HCT116 (cell line): Measurements from ENCODE around the gene RGPD3. TPM values are rescaled to one million over a fixed set of nuclear protein-coding genes. Genes with fewer than 3 reads are reported as not detected.

ENCODE experiments used
- ATAC-seq: fragments of 200-7000 bp; cut with Tn5 transposase; 2 replicates; pipeline ENCODE4 v1.9.1; 2020; ENCODE audit warnings: mild to moderate bottlenecking, moderate library complexity
- BruUV-seq: library from RNA; stranded (reverse); fragments of 400-500 nt; replicated peaks from 2 replicates; lab custom pipeline; 2021; lab: Mats Ljungman, UMichigan
- CTCF ChIA-PET: fragments of 300-600 bp; sonication (Branson Sonifier 250); formaldehyde crosslinking; loops from one replicate; lab custom pipeline; 2021; ENCODE audit warnings: antibody characterized with exemption; lab: Charles Lee
- POLR2A ChIA-PET: fragments of 300-600, 350-600 bp; sonication (Branson Sonifier 250); formaldehyde crosslinking; loops from one replicate; lab custom pipeline; 2021; ENCODE audit warnings: antibody characterized with exemption; lab: Charles Lee
- RAD21 ChIA-PET, 2 experiments: fragments of 300-600 bp; sonication (Branson Sonifier 250); formaldehyde crosslinking; loops; one replicate each; lab custom pipeline; 2023; ENCODE audit warnings: low total read pairs in 2 of 2; ENCODE audit not compliant: uncharacterized antibody in 2 of 2, unreplicated experiment in 2 of 2, low non-redundant PET in 1 of 2; lab: Charles Lee
- DNase-seq: peaks from one replicate; pipeline ENCODE4 v3.0.0-alpha.2; 2010; ENCODE audit warnings: low read depth, low spot score
- H2AFZ ChIP-seq: fragments of 200-600 bp; shearing (Covaris generic), sonication (generic); 2 replicates; pipeline ENCODE4 v1.6.1; 2017; ENCODE audit warnings: low read depth, mixed run types, mixed read lengths, antibody characterized with exemption, low read length; ENCODE audit not compliant: poor library complexity, severe bottlenecking
- H3K27ac ChIP-seq: 2 replicates; pipeline ENCODE4 v1.5.1; 2012; ENCODE audit warnings: low read depth, low read length
- H3K27me3 ChIP-seq: fragments of 200-600 bp; sonication (generic); 2 replicates; pipeline ENCODE4 v1.6.1; 2016; ENCODE audit warnings: mixed run types, low read length, mixed read lengths; ENCODE audit not compliant: insufficient read depth
- H3K36me3 ChIP-seq, 2 experiments: fragments of 200-500 bp in 1 of 2; fragments of 200-600 bp in 1 of 2; sonication (Bioruptor generic) in 1 of 2; sonication (generic) in 1 of 2; 2 replicates each; pipeline versions ENCODE4 v1.5.1 to v1.6.1; 2014 to 2016; ENCODE audit warnings: low read length in 2 of 2, inconsistent platforms in 1 of 2, mixed read lengths in 1 of 2, mixed run types in 1 of 2; ENCODE audit not compliant: insufficient read depth in 2 of 2, control insufficient read depth in 1 of 2
- H3K4me1 ChIP-seq, 2 experiments: fragments of 200-600 bp in 1 of 2; sonication (generic) in 1 of 2; 2 replicates each; pipeline versions ENCODE4 v1.5.1 to v1.6.1; 2012 to 2017; ENCODE audit warnings: low read length in 2 of 2, inconsistent platforms in 1 of 2, mild to moderate bottlenecking in 1 of 2, mixed read lengths in 1 of 2, mixed run types in 1 of 2, moderate library complexity in 1 of 2; ENCODE audit not compliant: insufficient read depth in 2 of 2, control insufficient read depth in 1 of 2
- H3K4me2 ChIP-seq: fragments of 200-600 bp; sonication (generic); 2 replicates; pipeline ENCODE4 v1.6.1; 2017; ENCODE audit warnings: mixed run types, low read length, mixed read lengths
- H3K4me3 ChIP-seq, 2 experiments: fragments of 200-600 bp in 1 of 2; sonication (generic) in 1 of 2; replicated peaks in 1 of 2; 2 replicates each; pipeline ENCODE4 v1.5.1; 2011 to 2016; ENCODE audit warnings: low read length in 2 of 2, control low read depth in 1 of 2, low read depth in 1 of 2, mild to moderate bottlenecking in 1 of 2, mixed read lengths in 1 of 2, mixed run types in 1 of 2
- H3K79me2 ChIP-seq: fragments of 200-600 bp; sonication (generic); 2 replicates; pipeline ENCODE4 v1.6.1; 2017; ENCODE audit warnings: mild to moderate bottlenecking, mixed run types, low read length, moderate library complexity, mixed read lengths; ENCODE audit not compliant: insufficient read depth
- H3K9ac ChIP-seq: fragments of 200-600 bp; sonication (generic); 2 replicates; pipeline ENCODE4 v1.6.1; 2016; ENCODE audit warnings: low read length, mixed read lengths
- H3K9me2 ChIP-seq: fragments of 200-600 bp; sonication (generic), shearing (Covaris generic); 2 replicates; pipeline ENCODE4 v1.6.1; 2017; ENCODE audit warnings: mixed run types, mild to moderate bottlenecking, moderate library complexity; ENCODE audit not compliant: insufficient read depth
- H3K9me3 ChIP-seq, 2 experiments: fragments of 200-500 bp in 1 of 2; fragments of 200-600 bp in 1 of 2; sonication (Bioruptor generic) in 1 of 2; sonication (generic) in 1 of 2; 2 replicates each; pipeline ENCODE4 v1.6.1; 2014 to 2017; ENCODE audit warnings: low read length in 2 of 2, mixed read lengths in 2 of 2, inconsistent platforms in 1 of 2, low read depth in 1 of 2, mild to moderate bottlenecking in 1 of 2, mixed run types in 1 of 2, moderate library complexity in 1 of 2; ENCODE audit not compliant: control insufficient read depth in 1 of 2, insufficient read depth in 1 of 2
- H4K20me1 ChIP-seq: fragments of 200-600 bp; sonication (generic), shearing (Covaris generic); 2 replicates; pipeline ENCODE4 v1.6.1; 2017; ENCODE audit warnings: mixed run types, mild to moderate bottlenecking, moderate library complexity; ENCODE audit not compliant: insufficient read depth
- CEBPB ChIP-seq: IDR thresholded peaks from 2 replicates; pipeline ENCODE4 v1.6.1; 2012; ENCODE audit warnings: low read depth
- ELF1 ChIP-seq: IDR thresholded peaks from 2 replicates; pipeline ENCODE4 v1.6.1; 2012; ENCODE audit warnings: low read depth, borderline replicate concordance
- EZH2phosphoT487 ChIP-seq: fragments of 200-600 bp; IDR thresholded peaks from 2 replicates; pipeline ENCODE4 v1.6.1; 2018; ENCODE audit warnings: antibody characterized with exemption, borderline replicate concordance
- SIN3A ChIP-seq: IDR thresholded peaks from 2 replicates; pipeline ENCODE4 v1.6.1; 2012; ENCODE audit warnings: low read depth
- intact Hi-C: fragments of 100-400 bp; cut with micrococcal nuclease; formaldehyde crosslinking; loops from 2 replicates; pipeline ENCODE4 v1.10.0; 2022
- total RNA-seq: library from RNA; stranded (reverse); gene quantifications from one replicate; pipeline ENCODE4 v1.2.1, GENCODE V29; 2021; ENCODE audit not compliant: unreplicated experiment

Gene RGPD3
- total RNA-seq, 1 experiment from 2014 or later, result 0.15 TPM

DNA sequence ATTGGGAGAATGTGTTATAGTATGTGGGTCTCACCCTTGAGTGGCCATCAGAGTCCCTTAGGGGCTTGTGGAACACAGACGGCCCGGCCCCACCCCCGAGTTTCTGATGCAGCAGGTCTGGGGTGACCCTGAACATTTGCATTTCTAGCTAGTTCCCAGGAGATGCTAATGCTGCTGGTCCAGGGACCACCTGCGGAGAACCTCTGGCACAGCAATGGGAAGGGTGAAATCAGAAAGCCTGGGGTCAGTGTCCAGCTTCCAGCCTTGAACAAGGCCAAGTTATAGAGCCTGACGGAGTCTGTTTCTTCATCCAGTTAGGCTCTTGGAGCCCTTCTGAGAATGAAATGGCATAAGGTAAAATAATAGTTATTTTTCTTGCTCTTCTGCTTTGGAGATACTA is 126.5 kb downstream of the RGPD3 start:
- H3K36me3 ChIP-seq, result no peaks in the 10 kb centered on the region
- TF ChIP-seq EZH2phosphoT487 (no peak), CEBPB (no peak), ELF1 (no peak), SIN3A (no peak)
- no peaks in the 10 kb centered on the region for H3K79me2 ChIP-seq
- no peak overlapping the region for H3K4me2 ChIP-seq
- ATAC-seq (no peak), DNase-seq (no peak)
- no peak overlapping the region for H3K4me3 ChIP-seq
- no peak overlapping the region for H3K9ac ChIP-seq
- no peaks in the 10 kb centered on the region for H3K9me3 ChIP-seq
- ChIA-PET POLR2A (no interaction called here), RAD21 (no interaction called here), CTCF (no interaction called here)
- no peaks in the 10 kb centered on the region for H3K4me1 ChIP-seq
- H3K27ac ChIP-seq, result no peak overlapping the region
- BruUV-seq, result no TSS peak
- H3K9me2 ChIP-seq, result no peaks in the 10 kb centered on the region
- H4K20me1 ChIP-seq, result no peaks in the 10 kb centered on the region
- H3K27me3 ChIP-seq, result no peaks in the 10 kb centered on the region
- intact Hi-C loops, result no loop called here
- H2AFZ ChIP-seq, result no peak overlapping the region

Other genes starting within 250 kb of the RGPD3 start
- gene CD8B2, start 19.0 kb upstream of the RGPD3 start, total RNA-seq, result not detected